Muscle layer of duodenum (tissue), 2 donors: ENCODE measurements around the gene ZSCAN26.

Experiments used
- H3K27ac ChIP-seq: one replicate; pipeline ENCODE4 v1.7.0; 2013; ENCODE audit warnings: mild to moderate bottlenecking, low read length
- H3K27me3 ChIP-seq: one replicate; pipeline ENCODE4 v1.7.0; 2013; ENCODE audit warnings: low read depth, mild to moderate bottlenecking, control low read depth, low read length
- H3K36me3 ChIP-seq, 2 donors: one replicate each; pipeline ENCODE4 v1.7.0; 2013; ENCODE audit warnings: low read length in 2 of 2, control low read depth in 1 of 2, mild to moderate bottlenecking in 1 of 2; ENCODE audit not compliant: insufficient read depth in 2 of 2, control insufficient read depth in 1 of 2
- H3K4me1 ChIP-seq, 2 donors: one replicate each; pipeline ENCODE4 v1.7.0; 2013; ENCODE audit warnings: low read length in 2 of 2, mild to moderate bottlenecking in 2 of 2, control low read depth in 1 of 2, moderate library complexity in 1 of 2; ENCODE audit not compliant: insufficient read depth in 2 of 2, control insufficient read depth in 1 of 2
- H3K4me3 ChIP-seq, 2 donors: one replicate each; pipeline ENCODE4 v1.7.0; 2013; ENCODE audit warnings: low read length in 2 of 2, low read depth in 1 of 2, mild to moderate bottlenecking in 1 of 2
- H3K9me3 ChIP-seq, 2 donors: one replicate each; pipeline ENCODE4 v1.7.0; 2013; ENCODE audit warnings: low read length in 2 of 2, control low read depth in 1 of 2, mild to moderate bottlenecking in 1 of 2; ENCODE audit not compliant: control insufficient read depth in 1 of 2
- donor health status: healthy.

The ZSCAN26 gene

GRCh38 chr6:28266962-28267694 is at the start of gene ZSCAN26:
ZSCAN26 (plus strand) TSS chr6:28267143; CDS start chr6:28271920, 4,777 bp downstream.
- Histone ChIP-seq H3K4me3 (peak within 1 kb of the TSS; percentile 80 to 94), H3K9me3 (no peaks in the 10 kb centered on the region), H3K27me3 (no peaks in the 10 kb centered on the region), H3K4me1 (peaks cover 7 to 14% of the 10 kb centered on the region in 2 donors), H3K36me3 (peaks cover 4 to 5% of the 10 kb centered on the region in 2 donors), H3K27ac (peak within 1 kb of the TSS; percentile 86)

- Histone ChIP-seq H3K4me1 (peaks cover 0 to 14% of the 10 kb centered on the region in 2 donors), H3K4me3 (peak overlapping the region in 1 of 2 donors; percentile 69), H3K27ac (no peak overlapping the region), H3K9me3 (no peaks in the 10 kb centered on the region), H3K36me3 (no peaks in the 10 kb centered on the region), H3K27me3 (peaks cover 13% of the 10 kb centered on the region)
Measured at GRCh38 chr6:28217890-28218289, 49.1 kb upstream of the ZSCAN26 start.

GRCh38 chr6:28218312-28219248 is 48.4 kb upstream of the ZSCAN26 start:
- H3K27me3 ChIP-seq = peaks cover 12% of the 10 kb centered on the region
- no peak overlapping the region for H3K27ac ChIP-seq
- H3K9me3 ChIP-seq = no peaks in the 10 kb centered on the region
- H3K36me3 ChIP-seq = no peaks in the 10 kb centered on the region
- H3K4me1 ChIP-seq = peaks cover 0 to 14% of the 10 kb centered on the region in 2 donors
- H3K4me3 ChIP-seq = peak overlapping the region; percentile 69

- H3K4me3 ChIP-seq = no peak overlapping the region
- H3K27ac ChIP-seq = no peak overlapping the region
- no peaks in the 10 kb centered on the region for H3K36me3 ChIP-seq
- H3K4me1 ChIP-seq = peaks cover 0 to 20% of the 10 kb centered on the region in 2 donors
- H3K9me3 ChIP-seq = no peaks in the 10 kb centered on the region
- H3K27me3 ChIP-seq = peaks cover 3% of the 10 kb centered on the region
Measured at GRCh38 chr6:28220257-28221133, 46.4 kb upstream of the ZSCAN26 start.

GRCh38 chr6:28224131-28225055 is 42.5 kb upstream of the ZSCAN26 start:
- H3K4me3 ChIP-seq = peak overlapping the region; percentile 83 to 89
- peaks cover 3% of the 10 kb centered on the region for H3K27me3 ChIP-seq
- no peaks in the 10 kb centered on the region for H3K9me3 ChIP-seq
- H3K4me1 ChIP-seq = peaks cover 0 to 22% of the 10 kb centered on the region in 2 donors
- peaks cover 23 to 25% of the 10 kb centered on the region in 2 donors for H3K36me3 ChIP-seq
- H3K27ac ChIP-seq = peak overlapping the region; percentile 76

- Histone ChIP-seq H3K36me3 (peaks cover 24 to 33% of the 10 kb centered on the region in 2 donors), H3K27ac (peak within 1 kb of the TSS; percentile 76)
Measured at GRCh38 chr6:28225056-28225834, 41.7 kb upstream of the ZSCAN26 start, which contains the start of gene ZSCAN9. ZSCAN9 (plus strand) TSS chr6:28225275; CDS start chr6:28227085, 1,810 bp downstream.

GRCh38 chr6:28226460-28226859 is 40.5 kb upstream of the ZSCAN26 start:
- Histone ChIP-seq H3K4me3 (no peak overlapping the region), H3K36me3 (peaks cover 24 to 45% of the 10 kb centered on the region in 2 donors), H3K27me3 (peaks cover 3% of the 10 kb centered on the region), H3K27ac (no peak overlapping the region), H3K9me3 (no peaks in the 10 kb centered on the region), H3K4me1 (peaks cover 0 to 21% of the 10 kb centered on the region in 2 donors)

More at GRCh38 chr6:28225056-28225834, 41.7 kb upstream of the ZSCAN26 start, which contains the start of gene ZSCAN9:
- Histone ChIP-seq H3K4me3 (peak within 1 kb of the TSS; percentile 83 to 89), H3K9me3 (no peaks in the 10 kb centered on the region), H3K27me3 (peaks cover 3% of the 10 kb centered on the region), H3K4me1 (peaks cover 0 to 21% of the 10 kb centered on the region in 2 donors)

- no peak overlapping the region for H3K4me3 ChIP-seq
- peaks cover 26 to 62% of the 10 kb centered on the region in 2 donors for H3K36me3 ChIP-seq
- H3K27ac ChIP-seq = no peak overlapping the region
- no peaks in the 10 kb centered on the region for H3K27me3 ChIP-seq
- no peaks in the 10 kb centered on the region for H3K4me1 ChIP-seq
- H3K9me3 ChIP-seq = no peaks in the 10 kb centered on the region
Measured at GRCh38 chr6:28232785-28233184, 34.2 kb upstream of the ZSCAN26 start.

GRCh38 chr6:28235912-28236452 is 31.0 kb upstream of the ZSCAN26 start:
- Histone ChIP-seq H3K36me3 (peaks cover 10 to 34% of the 10 kb centered on the region in 2 donors), H3K27ac (no peak overlapping the region), H3K4me3 (no peak overlapping the region), H3K9me3 (no peaks in the 10 kb centered on the region), H3K27me3 (no peaks in the 10 kb centered on the region), H3K4me1 (no peaks in the 10 kb centered on the region)
